Measurements from ENCODE around the gene STX16. TPM values are rescaled to one million over a fixed set of nuclear protein-coding genes. Genes with fewer than 3 reads are reported as not detected.

The STX16 gene
- total RNA-seq, 1 donor from 2014 or later = 60.6 TPM

GRCh38 chr20:58675641-58676040 is 24.6 kb downstream of the STX16 start:
- DNase-seq (ENCODE audit: low read depth) = no peak

- no peak for DNase-seq (ENCODE audit: low read depth)
These were observed 25.1 kb downstream of the STX16 start for GRCh38 chr20:58676161-58676560.

- peak; percentile 85 for DNase-seq (ENCODE audit: low read depth)
These were observed 26.1 kb downstream of the STX16 start for GRCh38 chr20:58677079-58677604.

GRCh38 chr20:58677808-58678207 is 26.7 kb downstream of the STX16 start:
- DNase-seq (ENCODE audit: low read depth) = no peak

- DNase-seq (ENCODE audit: low read depth) = no peak
These were observed 27.7 kb downstream of the STX16 start for GRCh38 chr20:58678806-58679205.

GRCh38 chr20:58682656-58683531 is 31.8 kb downstream of the STX16 start:
- peak; percentile 76 for DNase-seq (ENCODE audit: low read depth)

GRCh38 chr20:58684291-58684690 is 33.2 kb downstream of the STX16 start:
- peak; percentile 82 for DNase-seq (ENCODE audit: low read depth)

- DNase-seq (ENCODE audit: low read depth) = no peak
These were observed 34.9 kb downstream of the STX16 start for GRCh38 chr20:58685988-58686387.

GRCh38 chr20:58688414-58688813 is 37.3 kb downstream of the STX16 start:
- no peak for DNase-seq (ENCODE audit: low read depth)

GRCh38 chr20:58688840-58689239 is 37.8 kb downstream of the STX16 start:
- peak; percentile 18 for DNase-seq (ENCODE audit: low read depth)

GRCh38 chr20:58690396-58691135 is 39.5 kb downstream of the STX16 start:
- no peak for DNase-seq (ENCODE audit: low read depth)

GRCh38 chr20:58691773-58692578 is 40.9 kb downstream of the STX16 start:
- no peak for DNase-seq (ENCODE audit: low read depth)

- DNase-seq (ENCODE audit: low read depth) = no peak
These were observed 41.6 kb downstream of the STX16 start, which contains the start of gene NPEPL1 for GRCh38 chr20:58692579-58693225. NPEPL1 (plus strand) TSS chr20:58692800; CDS start chr20:58692901, 101 bp downstream.

GRCh38 chr20:58693226-58694006 is 42.3 kb downstream of the STX16 start:
- no peak for DNase-seq (ENCODE audit: low read depth)

- DNase-seq (ENCODE audit: low read depth) = no peak
These were observed 43.4 kb downstream of the STX16 start for GRCh38 chr20:58694241-58695083.

- no peak for DNase-seq (ENCODE audit: low read depth)
These were observed 44.1 kb downstream of the STX16 start for GRCh38 chr20:58695084-58695722.

- no peak for DNase-seq (ENCODE audit: low read depth)
These were observed 44.9 kb downstream of the STX16 start for GRCh38 chr20:58695895-58696375.

GRCh38 chr20:58696411-58696961 is 45.4 kb downstream of the STX16 start:
- DNase-seq (ENCODE audit: low read depth) = no peak

All from renal cortical epithelial cell (primary cell).